Stimulated activated CD4-positive, alpha-beta T cell treated with anti-CD3 and anti-CD28 coated beads, Interleukin-1b, Interleukin-23, amount 100 ng/mL, for 4 hours (primary cell): ENCODE measurements around the gene PACRG.
A peak's percentile ranks its signal among the peaks of the same experiment; 100 is the strongest.

Source experiments
- DNase-seq, 2 donors: peaks; one replicate each; pipeline ENCODE4 v3.0.0-alpha.2; 2020; ENCODE audit warnings: low read depth in 2 of 2

The PACRG gene

DNA sequence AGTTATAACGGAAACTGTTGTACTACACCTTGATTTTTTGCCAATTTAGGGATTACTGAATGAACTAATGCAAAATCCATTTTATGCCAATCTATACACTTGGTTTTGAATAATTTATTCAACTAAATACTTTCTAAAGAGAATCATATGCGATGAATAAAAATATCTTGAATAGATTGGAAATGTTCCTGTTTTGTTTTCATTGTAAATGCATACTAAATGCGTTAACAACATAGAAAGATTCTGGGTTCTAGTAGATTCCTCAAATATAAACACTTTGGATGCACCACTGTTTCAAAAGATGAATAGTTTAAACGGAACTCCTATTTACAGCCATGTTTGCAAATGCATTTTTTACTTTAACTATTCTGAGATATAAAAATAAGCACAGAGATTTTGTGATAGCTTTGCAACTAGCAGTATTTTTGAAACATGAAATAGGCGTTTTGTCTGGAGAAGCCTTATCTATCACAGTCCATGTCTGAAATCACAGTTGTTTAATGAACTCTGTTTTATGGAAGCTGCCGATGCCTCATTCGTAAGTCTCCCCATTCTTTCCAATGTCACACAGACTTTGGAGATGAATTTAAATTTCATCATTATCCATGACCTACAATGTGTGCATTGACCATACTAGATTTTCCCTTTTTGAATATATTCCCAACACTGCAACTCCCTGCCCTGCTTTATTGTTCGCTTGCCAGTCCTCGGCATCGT lies 409.1 kb downstream of the PACRG start:
- DNase-seq, result no peak

GRCh38 chr6:163137398-163137881 lies 409.7 kb downstream of the PACRG start:
- DNase-seq, result no peak

DNA sequence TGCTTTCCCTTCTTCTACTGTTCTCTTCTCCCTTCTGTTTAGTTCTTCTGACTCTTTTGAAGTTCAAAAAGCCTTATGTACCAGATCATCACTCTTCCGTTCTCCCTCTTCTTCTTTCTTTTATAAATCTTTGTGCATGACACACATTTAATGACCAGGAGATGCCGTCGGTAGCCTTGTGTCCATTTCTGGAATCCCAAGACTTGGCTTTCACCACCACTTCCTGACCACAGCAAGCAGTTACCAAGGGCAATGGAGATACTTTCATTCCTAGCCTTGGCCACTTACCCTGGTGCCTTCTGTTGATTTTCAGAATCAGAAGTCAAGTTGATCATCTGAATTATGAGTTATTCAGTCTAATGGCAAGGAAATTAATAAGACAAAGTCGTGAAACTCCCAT lies 418.3 kb downstream of the PACRG start:
- DNase-seq, result no peak

- no peak for DNase-seq
Measured at GRCh38 chr6:163147994-163148393, 420.2 kb downstream of the PACRG start.

GRCh38 chr6:163148451-163149278 lies 420.9 kb downstream of the PACRG start:
- DNase-seq, result no peak

DNA sequence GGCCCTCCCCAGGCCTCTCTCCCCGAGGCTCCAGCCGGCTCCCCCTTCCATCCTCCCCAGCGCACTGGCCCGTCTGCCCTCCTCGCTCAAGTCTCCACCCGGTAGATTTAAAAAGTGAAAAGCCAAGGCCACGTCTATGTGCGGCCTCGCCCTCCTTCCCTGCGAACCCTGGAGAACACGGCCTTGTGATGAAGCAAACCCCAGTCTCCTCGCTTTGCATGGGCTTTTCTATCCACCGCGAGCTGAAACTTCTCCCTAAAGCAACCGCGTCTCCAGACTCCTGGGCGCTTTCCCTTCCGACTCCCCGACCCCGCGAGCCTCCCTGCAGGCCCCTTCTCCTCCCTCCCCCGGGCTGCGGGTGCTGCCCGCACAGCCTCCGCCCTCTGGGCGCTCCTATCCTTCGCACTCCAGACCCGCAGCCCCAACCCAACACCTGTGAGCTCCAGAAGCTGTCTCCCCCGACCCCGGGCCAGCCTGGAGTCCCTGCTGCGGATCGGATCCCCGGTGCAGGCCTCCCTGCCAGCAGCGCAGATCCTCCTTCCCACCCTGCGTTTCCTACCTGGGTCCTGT lies 421.6 kb downstream of the PACRG start:
- DNase-seq, result no peak

GRCh38 chr6:163151212-163151611 lies 423.4 kb downstream of the PACRG start:
- DNase-seq, result no peak

- no peak for DNase-seq
Measured at GRCh38 chr6:163152701-163153100, 424.9 kb downstream of the PACRG start.

- DNase-seq, result no peak
Measured at GRCh38 chr6:163159110-163159509, 431.3 kb downstream of the PACRG start.

- no peak for DNase-seq
Measured at GRCh38 chr6:163159689-163160088, 431.9 kb downstream of the PACRG start.

DNA sequence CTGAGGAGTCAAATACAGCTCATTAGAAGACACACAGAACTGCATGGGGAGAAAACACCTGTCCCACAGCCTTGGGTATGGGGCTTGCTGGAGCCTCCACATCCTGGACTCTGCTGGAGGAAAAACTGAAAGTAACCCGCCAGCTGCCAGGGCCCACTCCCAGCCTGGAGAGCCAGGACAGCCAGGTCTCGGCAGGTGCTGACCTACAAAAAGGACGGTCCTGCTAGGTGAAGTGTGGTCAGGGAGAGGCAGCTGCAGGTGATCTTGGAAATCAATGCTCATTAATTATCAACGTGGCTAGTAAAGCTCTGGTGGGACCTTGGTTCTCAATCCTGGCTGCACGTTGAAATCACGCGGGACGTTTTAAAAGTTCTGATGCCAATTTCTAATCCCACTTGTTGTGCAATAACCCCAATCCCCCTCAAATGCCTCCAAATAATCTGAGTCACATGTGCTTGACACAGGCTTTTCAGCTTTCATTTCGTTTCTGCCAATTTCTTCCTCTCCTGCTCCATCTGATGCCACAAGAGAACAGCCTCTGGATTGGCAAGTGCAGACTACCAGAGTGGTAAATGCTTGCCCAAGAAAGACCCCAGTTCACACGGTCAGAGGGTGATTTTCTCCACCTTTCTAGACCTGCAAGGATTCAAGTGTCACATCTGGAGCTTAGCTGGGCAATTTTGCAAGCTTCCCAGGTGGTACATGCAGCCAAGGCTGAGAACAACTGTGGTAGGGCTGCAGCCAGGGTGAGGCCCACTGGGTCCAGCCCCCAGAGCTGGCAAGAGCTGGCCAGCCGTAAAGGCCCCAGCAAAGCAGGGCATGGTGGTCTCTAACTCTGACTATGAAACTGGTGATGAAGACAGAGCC lies 434.5 kb downstream of the PACRG start:
- no peak for DNase-seq

GRCh38 chr6:163162874-163163213 lies 435.1 kb downstream of the PACRG start:
- DNase-seq, result no peak

GRCh38 chr6:163164175-163164900 lies 436.6 kb downstream of the PACRG start:
- DNase-seq, result no peak

DNA sequence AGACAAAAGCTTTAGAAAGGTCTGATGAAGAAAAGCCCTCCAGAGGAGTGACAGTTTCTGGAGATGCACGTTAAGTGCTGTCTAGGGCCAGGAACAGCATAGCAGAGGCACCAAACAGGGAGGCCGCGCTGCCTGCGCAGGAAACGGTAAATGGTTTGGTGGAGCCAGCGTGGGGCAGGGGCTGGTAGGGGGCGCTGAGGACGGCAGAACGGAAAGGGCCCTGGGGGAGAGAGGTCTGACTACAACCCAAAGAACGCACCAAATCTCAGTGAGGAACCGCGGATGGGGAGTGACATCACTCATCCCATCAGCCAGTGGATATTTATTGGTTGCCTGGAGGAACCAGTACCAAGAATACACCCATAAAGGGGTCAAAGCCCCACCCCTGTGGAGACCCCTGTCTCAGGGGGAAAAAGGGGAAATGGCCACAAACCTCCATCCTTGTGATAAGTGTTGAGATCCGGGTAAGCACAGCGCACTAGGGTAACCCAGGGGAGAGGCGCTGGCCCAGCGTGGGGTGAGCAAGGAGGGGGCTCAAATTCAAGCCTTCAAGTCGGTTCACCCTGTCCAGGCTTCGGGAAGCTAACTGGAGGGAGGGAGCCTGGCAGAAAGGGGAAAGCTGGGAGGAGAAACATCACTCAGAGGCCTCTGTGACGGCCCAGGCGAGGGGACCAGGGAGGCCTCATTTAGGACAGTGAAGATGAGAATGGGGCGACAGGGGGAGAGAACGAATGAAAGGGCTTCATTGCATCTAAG lies 437.6 kb downstream of the PACRG start:
- DNase-seq, result no peak

DNA sequence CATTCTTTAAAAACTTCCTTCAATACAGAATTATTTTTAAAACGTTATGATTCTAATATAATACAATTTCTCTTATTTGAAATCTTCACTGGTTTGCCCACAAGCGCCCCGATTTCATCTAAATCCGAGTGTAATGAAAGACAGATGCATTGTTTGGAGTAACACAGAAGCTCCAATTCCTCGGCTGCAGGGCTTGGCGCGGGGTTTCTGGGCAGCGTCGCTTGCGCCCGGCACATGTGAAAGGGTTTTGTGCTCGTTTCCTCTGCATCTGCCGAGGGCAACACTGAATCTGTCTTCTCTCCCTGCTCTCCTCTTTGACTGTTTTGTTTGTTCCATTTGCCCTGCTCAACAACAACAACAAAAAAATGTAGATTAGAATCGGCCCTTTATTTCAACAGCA lies 438.1 kb downstream of the PACRG start:
- DNase-seq, result no peak

GRCh38 chr6:163166507-163166906 lies 438.7 kb downstream of the PACRG start:
- no peak for DNase-seq

DNA sequence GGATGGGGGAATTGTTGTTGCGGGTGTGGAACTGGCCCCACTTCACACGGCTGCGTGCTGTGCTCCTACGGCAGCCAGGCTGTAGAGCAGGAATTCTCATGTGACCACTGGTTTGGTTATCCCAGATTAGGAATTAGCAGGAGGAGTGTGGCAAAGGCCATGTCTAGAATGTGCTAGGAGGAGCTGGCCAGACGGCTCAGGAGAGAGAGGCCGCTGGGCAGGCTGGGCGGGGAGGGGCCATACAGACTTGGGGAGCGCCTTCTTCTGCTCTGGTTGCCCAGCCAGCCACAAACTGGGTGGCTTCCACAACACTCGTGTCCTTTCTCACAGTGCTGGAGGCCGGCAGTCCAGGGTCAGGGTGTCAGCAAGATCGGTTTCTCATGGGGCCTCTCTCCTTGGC lies 441.7 kb downstream of the PACRG start:
- no peak for DNase-seq

GRCh38 chr6:163170294-163170883 lies 442.6 kb downstream of the PACRG start:
- DNase-seq, result peak in 1 of 2 donors; percentile 3

- no peak for DNase-seq
Measured at GRCh38 chr6:163173741-163174140, 446.0 kb downstream of the PACRG start.

DNA sequence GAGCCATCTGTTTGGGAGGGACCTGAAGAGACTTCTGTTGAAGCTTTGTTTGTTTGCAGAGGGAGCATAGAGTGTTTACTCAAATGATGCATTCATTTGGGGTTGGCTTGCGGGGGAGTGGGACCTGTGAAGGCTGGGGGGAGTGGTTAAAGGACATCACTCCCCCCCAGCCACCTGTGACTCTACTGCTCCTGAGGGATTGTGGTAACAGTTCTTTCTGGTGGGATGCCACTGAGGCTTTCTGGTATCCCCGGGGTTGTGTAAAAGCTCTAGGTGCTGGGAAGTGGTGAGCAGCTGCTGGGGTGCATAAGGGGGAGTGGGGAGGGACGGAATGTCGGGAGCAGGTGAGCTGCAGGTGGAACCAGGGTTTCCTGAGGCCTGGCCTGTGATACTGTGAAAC lies 447.5 kb downstream of the PACRG start:
- no peak for DNase-seq
